Right hindlimb (tissue), 1 donor: ENCODE data around the gene GAST.

Source experiments
- DNase-seq: peaks from one replicate; pipeline ENCODE4 v3.0.0-alpha.2; 2018

Gene GAST

GRCh38 chr17:41717408-41718286 lies 5.5 kb downstream of the GAST start:
- no peak for DNase-seq

- DNase-seq = no peak
Observed at GRCh38 chr17:41718287-41718645, 6.1 kb downstream of the GAST start.

GRCh38 chr17:41722231-41722630 lies 10.1 kb downstream of the GAST start:
- no peak for DNase-seq

DNA sequence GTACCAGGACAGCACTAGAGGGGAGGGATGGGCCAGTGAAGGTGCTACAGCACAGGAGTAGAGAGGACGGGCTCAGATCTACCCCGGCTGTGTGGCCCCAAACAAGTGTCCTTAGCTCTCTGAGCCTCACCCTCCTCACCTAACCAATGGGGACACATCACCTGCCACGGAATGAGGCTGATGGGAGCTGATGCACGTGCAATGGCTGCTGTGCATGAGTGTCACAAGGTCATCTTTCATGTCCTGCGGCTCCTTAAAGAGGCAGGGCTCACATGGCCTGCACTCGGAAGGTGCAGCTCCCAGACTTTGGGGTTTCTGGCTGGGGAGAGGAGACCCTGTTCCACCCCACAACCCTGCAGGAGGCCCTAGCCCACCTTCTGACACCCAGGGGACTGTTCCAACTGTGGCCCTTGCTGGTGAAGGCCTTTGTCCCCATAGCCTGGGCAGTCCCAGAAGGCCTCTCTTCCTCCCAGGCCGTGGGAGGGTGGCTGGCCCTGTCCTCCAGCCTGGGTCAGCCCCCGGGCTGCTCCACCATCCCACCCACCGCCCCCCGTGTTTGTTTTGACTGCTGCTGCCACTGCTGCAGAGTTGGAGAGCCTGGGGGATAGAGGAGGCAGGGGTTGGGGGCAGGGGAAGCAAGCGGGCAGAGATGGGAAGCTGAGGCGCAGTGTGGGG lies 11.8 kb downstream of the GAST start:
- no peak for DNase-seq

GRCh38 chr17:41724476-41725050 lies 12.4 kb downstream of the GAST start:
- no peak for DNase-seq

DNA sequence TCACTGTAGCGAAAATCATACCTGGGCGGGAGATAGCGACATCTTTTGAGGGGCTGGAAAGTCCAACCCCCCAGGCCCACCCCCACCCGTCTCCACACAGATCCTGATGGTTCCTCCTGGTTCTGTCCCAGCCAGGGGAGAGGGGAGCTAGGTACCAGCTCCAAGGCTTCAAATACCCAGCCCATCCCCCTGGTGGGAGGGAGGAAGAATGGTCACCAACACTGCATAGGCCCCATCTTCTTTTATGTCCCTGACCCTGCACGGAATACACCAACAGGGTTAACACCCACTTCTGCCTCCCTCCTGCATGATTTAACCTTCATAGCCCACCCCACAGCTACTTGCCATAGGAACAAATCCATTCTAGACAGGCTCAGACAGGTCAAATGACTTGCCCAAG lies 13.0 kb downstream of the GAST start:
- DNase-seq = no peak

DNA sequence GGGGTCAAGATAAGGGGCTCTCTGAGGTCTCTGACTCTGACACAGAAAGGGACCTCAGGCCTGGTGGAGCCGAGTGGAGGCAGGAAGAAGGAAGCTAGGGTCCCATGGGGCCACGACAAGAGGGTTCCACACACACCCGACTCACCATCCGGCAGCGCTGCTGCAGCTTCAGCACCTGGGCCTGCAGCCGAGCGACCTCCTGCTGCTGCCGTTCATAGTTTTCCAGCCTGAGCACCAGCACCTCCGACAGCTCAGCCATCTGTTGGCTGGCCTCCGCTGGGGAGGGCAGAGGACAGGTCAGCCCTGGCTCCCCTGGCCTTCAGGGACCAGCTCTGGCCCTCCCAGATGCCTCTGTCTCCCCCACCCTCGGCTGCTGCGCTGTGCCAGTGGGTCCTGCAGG lies 15.9 kb downstream of the GAST start:
- no peak for DNase-seq

DNA sequence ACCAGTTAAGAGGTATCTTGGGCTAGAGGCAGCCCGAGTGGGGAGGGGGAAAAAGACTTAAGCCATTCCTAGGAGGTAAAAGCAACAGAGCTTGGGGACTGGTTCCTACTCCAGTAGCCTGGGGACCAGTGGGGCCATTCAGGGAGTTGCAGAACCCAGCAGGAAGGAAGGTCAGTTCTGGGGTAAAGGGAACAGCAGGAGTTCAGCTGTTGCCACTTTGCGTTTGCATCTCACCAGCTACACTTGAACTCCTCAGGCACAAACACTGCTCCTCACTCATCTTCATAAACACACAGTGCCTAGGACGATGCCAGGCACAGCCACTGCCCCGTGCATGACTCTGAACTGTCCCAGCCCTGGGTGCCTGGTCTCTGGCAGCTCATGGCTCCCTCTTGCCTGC lies 18.3 kb downstream of the GAST start:
- no peak for DNase-seq

- no peak for DNase-seq
Observed at GRCh38 chr17:41731836-41732235, 19.7 kb downstream of the GAST start.

- DNase-seq = no peak
Observed at GRCh38 chr17:41733348-41734138, 21.4 kb downstream of the GAST start.

DNA sequence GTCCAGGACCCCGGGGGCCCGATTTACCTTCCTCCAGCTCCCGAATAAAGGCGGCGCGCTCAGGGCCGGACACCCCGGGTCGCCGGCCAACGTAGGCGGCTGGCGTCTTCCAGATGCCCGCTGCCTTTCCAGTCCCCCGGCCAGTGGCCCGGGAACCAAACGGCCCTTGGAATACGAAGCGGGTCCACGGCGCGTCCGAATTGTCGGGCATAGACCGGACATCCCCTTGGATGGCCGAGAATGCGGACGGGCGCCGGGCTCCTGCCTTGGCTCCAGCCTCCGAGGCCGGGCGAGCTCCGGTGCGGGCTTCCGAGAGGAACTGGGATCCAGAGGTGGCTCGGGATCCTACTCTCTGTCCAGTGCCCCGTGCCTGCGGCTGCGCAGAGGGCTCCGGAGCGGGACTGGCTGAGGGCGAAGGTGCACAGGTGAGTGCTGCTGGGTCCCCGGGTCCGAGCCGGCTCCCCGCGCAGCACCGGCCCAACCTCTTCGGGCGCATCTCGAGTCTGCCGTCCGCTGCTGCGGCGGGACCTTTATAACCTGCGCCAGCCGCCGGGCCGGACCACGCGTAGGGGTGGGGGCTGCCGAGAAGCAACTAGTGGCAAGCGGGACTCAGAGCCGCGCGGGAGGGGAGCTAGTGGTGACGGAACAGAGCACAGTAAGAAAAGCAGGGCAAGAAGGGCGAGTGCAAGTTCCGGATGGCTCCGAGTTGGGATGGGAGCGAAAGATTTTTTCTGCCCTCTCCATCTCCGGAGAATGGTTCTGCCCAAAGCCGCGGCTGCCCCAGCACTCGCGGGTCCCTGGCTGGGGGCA lies 22.2 kb downstream of the GAST start, which contains the start of gene HAP1:
Gene HAP1 (minus strand): TSS at position 505 of the 810 bp plus-strand sequence. CDS start 9 bp downstream, at position 496.
- no peak for DNase-seq

GRCh38 chr17:41734949-41735313 lies 22.8 kb downstream of the GAST start:
- DNase-seq = no peak

GRCh38 chr17:41735744-41736143 lies 23.6 kb downstream of the GAST start:
- DNase-seq = no peak

DNA sequence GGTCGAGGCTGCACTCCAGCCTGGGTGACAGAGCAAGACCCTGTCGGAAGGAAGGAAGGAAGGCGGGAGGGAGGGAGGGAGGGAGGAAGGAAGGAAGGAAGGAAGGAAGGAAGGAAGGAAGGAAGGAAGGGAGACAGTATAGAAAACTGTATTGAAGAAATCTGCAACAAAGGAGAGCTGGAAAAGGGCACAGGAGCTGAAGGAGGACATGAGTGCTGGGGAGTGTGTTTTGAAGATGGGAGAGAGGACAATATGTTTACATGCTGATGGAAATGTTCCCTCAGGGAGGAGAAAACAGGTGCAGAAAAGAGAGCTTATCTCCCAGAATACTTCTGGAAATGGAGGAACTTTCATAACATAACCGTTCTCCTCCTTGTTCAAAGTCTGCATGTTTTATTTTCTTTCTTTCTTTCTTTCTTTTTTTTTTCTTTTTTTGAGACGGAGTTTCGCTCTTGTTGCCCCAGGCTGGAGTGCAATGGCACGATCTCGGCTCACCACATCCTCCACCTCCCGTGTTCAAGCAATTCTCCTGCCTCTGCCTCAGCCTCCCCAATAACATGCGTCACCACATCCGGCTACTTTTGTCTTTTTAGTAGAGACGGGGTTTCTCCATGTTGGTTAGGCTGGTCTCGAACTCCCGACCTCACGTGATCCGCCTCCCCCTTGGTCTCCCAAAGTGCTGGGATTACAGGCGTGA lies 25.0 kb downstream of the GAST start:
- no peak for DNase-seq

DNA sequence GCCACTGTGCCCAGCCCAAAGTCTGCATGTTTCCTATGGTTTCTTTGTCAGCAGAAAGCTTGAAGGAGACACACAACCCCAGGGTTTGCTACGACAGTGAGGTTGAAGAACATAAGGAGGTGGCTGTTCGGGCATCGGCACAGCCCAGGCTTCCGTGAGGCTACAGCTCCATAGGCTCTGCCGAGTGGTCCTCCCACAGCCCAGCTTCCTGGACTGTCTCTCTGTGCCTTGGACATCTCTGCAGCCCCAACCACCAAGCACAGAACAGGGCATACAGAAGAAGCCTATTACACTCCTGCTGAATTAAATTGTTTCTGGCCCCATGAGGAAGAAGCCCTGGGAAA lies 25.5 kb downstream of the GAST start:
- DNase-seq = no peak

DNA sequence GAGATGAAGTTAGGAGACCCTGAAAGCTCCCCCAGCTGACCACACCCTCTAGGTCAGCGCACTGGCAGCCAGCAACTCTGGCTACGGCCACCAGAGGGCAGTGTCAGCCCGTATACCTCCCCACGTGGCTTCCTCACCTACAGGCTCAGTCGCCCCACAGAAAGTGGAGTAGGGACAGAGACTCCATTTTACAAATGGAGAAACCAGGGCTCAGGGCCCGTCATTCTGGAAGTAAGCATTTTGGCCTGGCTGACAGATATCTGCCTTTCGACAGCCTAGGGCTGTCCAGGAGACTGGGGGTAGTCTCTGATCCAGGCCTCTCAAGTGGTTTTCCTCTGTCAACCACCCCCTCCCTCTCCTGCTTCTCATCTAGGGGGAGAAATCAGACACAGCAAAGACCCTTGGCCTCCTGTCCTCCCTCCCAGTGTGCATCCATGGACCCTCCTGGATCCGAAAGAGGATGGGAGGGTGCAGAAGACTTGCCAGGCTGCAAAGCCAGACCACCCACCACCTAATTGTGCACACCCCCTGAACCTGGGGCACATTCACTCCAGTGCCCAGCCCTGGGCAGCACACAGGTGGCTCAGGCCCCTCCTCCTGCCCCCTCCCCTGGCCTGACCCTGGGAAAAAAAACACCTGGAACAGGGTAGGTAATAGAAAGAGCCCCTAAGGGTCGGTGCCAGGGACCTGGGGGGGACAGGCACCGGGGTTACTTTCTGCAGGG lies 26.1 kb downstream of the GAST start:
- peak; percentile 87 for DNase-seq

- no peak for DNase-seq
Observed at GRCh38 chr17:41738801-41739112, 26.6 kb downstream of the GAST start.

- no peak for DNase-seq
Observed at GRCh38 chr17:41739661-41740352, 27.7 kb downstream of the GAST start.

DNA sequence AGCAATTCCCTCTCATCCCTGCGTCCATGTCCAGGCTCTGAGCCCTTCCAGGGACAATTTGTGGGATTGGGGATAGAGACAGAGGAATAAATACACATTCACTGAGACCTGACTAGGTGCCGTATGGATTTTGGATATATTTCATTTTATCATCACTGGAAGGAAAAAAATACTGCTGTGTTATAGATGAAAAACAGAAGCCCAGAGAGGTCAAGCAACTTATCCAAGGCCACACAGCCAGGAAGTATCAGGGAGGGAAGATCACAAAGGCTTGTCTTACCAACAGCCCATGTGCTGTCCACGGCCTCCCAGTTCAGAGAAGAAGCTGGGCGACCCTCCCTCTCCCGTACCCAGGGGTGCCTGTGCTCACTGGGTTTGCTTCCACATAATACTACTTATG lies 28.4 kb downstream of the GAST start:
- no peak for DNase-seq

DNA sequence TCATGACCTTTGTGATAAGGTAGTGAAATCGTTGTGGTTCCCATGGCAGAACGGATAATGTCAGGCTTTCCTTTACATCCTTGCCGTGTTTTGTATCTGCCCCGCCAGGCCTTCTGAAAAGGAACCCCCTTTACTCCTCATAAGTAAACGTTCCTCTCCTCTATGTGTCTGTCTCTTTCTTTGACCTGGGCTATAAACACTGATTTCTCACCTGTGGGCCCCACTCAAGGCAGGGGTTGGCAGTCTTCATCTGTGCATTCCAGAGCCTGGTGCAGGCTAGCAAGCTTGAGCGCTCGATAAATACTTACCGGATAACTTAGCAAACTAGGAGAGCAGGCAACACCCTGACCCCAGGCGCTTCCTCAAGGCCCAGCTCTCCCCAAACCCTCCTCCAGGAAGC lies 29.6 kb downstream of the GAST start:
- DNase-seq = no peak

DNA sequence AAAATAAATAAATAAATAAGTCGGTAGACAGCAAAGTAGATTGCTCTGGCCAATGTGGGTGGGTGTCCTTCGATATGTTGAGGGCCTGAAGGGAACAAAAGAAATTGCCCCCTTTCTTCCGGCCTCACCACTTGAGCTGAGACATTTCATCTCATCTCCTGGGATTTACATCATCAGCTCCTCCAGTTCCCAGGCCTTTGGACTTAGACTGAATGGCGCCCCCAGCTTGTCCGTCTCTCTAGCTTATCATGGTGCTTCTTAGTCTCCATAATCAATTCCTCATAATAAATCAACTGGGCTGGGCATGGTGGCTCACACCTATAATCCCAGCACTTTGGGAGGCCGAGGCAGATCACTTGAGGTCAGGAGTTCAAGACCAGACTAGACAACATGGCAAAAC lies 36.1 kb downstream of the GAST start:
- no peak for DNase-seq
